HepG2 (cell line): ENCODE measurements around the gene SALL4. TPM values are rescaled to one million over a fixed set of nuclear protein-coding genes. Genes with fewer than 3 reads are reported as not detected.

Source experiments
- ATRX ChIP-seq: sonication (generic); formaldehyde crosslinking; IDR thresholded peaks from 2 replicates; pipeline ENCODE4 v1.4.0; 2020; ENCODE audit warnings: missing genetic modification reagents, borderline replicate concordance
- BATF2 ChIP-seq: sonication (generic); formaldehyde crosslinking; IDR thresholded peaks from 2 replicates; pipeline ENCODE4 v1.8.0; 2022; ENCODE audit warnings: mild to moderate bottlenecking, missing genetic modification reagents, moderate library complexity
- CBX2 ChIP-seq, 2 experiments: fragments of 200-600 bp in 1 of 2; sonication (generic); formaldehyde crosslinking in 1 of 2; IDR thresholded peaks; 2 replicates each; pipeline versions ENCODE4 v1.7.0 to v1.8.1; 2018 to 2022; ENCODE audit warnings: low read depth in 2 of 2, low read length in 1 of 2, mild to moderate bottlenecking in 1 of 2, missing genetic modification reagents in 1 of 2
- CREBL2 ChIP-seq: sonication (generic); formaldehyde crosslinking; IDR thresholded peaks from 2 replicates; pipeline ENCODE4 v1.8.1; 2023; ENCODE audit warnings: missing genetic modification reagents, mild to moderate bottlenecking, borderline replicate concordance
- ETV6 ChIP-seq: sonication (generic); formaldehyde crosslinking; conservative IDR thresholded peaks from 2 replicates; pipeline ENCODE4 v1.4.0; 2020; ENCODE audit warnings: missing genetic modification reagents
- HOXA9 ChIP-seq: sonication (generic); formaldehyde crosslinking; IDR thresholded peaks from 2 replicates; pipeline ENCODE4 v1.8.1; 2022; ENCODE audit warnings: missing genetic modification reagents, mild to moderate bottlenecking, moderate library complexity, borderline replicate concordance
- HOXD1 ChIP-seq: sonication (generic); formaldehyde crosslinking; IDR thresholded peaks from 2 replicates; pipeline ENCODE4 v1.5.0; 2020; ENCODE audit warnings: missing genetic modification reagents
- POGZ ChIP-seq: sonication (generic); formaldehyde crosslinking; IDR thresholded peaks from 2 replicates; pipeline ENCODE4 v1.4.0; 2020; ENCODE audit warnings: mild to moderate bottlenecking, missing genetic modification reagents
- SIX1 ChIP-seq: sonication (generic); formaldehyde crosslinking; IDR thresholded peaks from 2 replicates; pipeline ENCODE4 v1.4.0; 2020; ENCODE audit warnings: missing genetic modification reagents, borderline replicate concordance
- SNAPC2 ChIP-seq: sonication (generic); formaldehyde crosslinking; IDR thresholded peaks from 2 replicates; pipeline ENCODE4 v1.8.1; 2022; ENCODE audit warnings: mild to moderate bottlenecking, missing genetic modification reagents
- STAT6 ChIP-seq: sonication (generic); formaldehyde crosslinking; IDR thresholded peaks from 2 replicates; pipeline ENCODE4 v1.4.0; 2020; ENCODE audit warnings: missing genetic modification reagents, mild to moderate bottlenecking, borderline replicate concordance
- TAF15 ChIP-seq: fragments of 200-400 bp; formaldehyde crosslinking; IDR thresholded peaks from one replicate; pipeline ENCODE4 v1.6.1; 2018; ENCODE audit warnings: mild to moderate bottlenecking, low read depth, low read length; ENCODE audit not compliant: poor library complexity, severe bottlenecking
- TCF7 ChIP-seq: sonication (generic); IDR thresholded peaks from 2 replicates; pipeline ENCODE4 v1.6.1; 2016; ENCODE audit warnings: antibody characterized with exemption, low read depth
- THAP8 ChIP-seq: sonication (generic); formaldehyde crosslinking; IDR thresholded peaks from 2 replicates; pipeline ENCODE4 v1.5.1; 2020; ENCODE audit warnings: missing genetic modification reagents, mild to moderate bottlenecking, borderline replicate concordance
- ZBTB7B ChIP-seq: sonication (generic); formaldehyde crosslinking; IDR thresholded peaks from 2 replicates; pipeline ENCODE4 v1.4.0; 2020; ENCODE audit warnings: missing genetic modification reagents
- ZNF615 ChIP-seq: sonication (generic); formaldehyde crosslinking; IDR thresholded peaks from 2 replicates; pipeline ENCODE4 v1.5.0; 2020; ENCODE audit warnings: mild to moderate bottlenecking, missing genetic modification reagents, borderline replicate concordance
- ZNF709 ChIP-seq: sonication (generic); formaldehyde crosslinking; IDR thresholded peaks from 2 replicates; pipeline ENCODE4 v1.5.0; 2020; ENCODE audit warnings: mild to moderate bottlenecking, missing genetic modification reagents
- ZNF772 ChIP-seq: sonication (generic); formaldehyde crosslinking; IDR thresholded peaks from 2 replicates; pipeline ENCODE4 v1.5.0; 2020; ENCODE audit warnings: mild to moderate bottlenecking, missing genetic modification reagents
- ZNF775 ChIP-seq: sonication (generic); formaldehyde crosslinking; IDR thresholded peaks from 2 replicates; pipeline ENCODE4 v1.4.0; 2020; ENCODE audit warnings: missing genetic modification reagents, mild to moderate bottlenecking, moderate library complexity, borderline replicate concordance
- ZSCAN25 ChIP-seq: sonication (generic); formaldehyde crosslinking; IDR thresholded peaks from 2 replicates; pipeline ENCODE4 v1.8.0; 2022; ENCODE audit warnings: mild to moderate bottlenecking, missing genetic modification reagents
- polyA plus RNA-seq, 8 experiments: library from polyadenylated mRNA; depleted of rRNA in 3 of 8; stranded (reverse) in 7 of 8; unstranded in 1 of 8; fragments of >200 nt; fragmentation: Illumina TruSeq in 4 of 8; extraction: Trizol in 4 of 8; gene quantifications; 2 replicates each; pipeline versions ENCODE4 v1.2.1 to v1.2.3, GENCODE V29; 2011 to 2016; ENCODE audit warnings: low read depth in 4 of 8, missing spikeins in 1 of 8, mixed read lengths in 1 of 8; ENCODE audit not compliant: insufficient read depth in 1 of 8
- total RNA-seq, 5 experiments: library from RNA; depleted of rRNA; stranded (reverse); fragments of >200 nt; fragmentation: Illumina TruSeq; extraction: Trizol; gene quantifications; 2 replicates each; pipeline ENCODE4 v1.2.3, GENCODE V29; 2016; ENCODE audit warnings: low read depth in 1 of 5
- TF ChIP-seq, protein P1 (sequence below): sonication (generic); formaldehyde crosslinking; IDR thresholded peaks from 2 replicates; pipeline ENCODE4 v1.4.0; 2020; ENCODE audit warnings: mild to moderate bottlenecking, missing genetic modification reagents
- TF ChIP-seq, protein P2 (sequence below): sonication (generic); formaldehyde crosslinking; IDR thresholded peaks from 2 replicates; pipeline ENCODE4 v1.8.1; 2023; ENCODE audit warnings: mild to moderate bottlenecking, missing genetic modification reagents, borderline replicate concordance
- TF ChIP-seq, protein P3 (sequence below): sonication (generic); formaldehyde crosslinking; IDR thresholded peaks from 2 replicates; pipeline ENCODE4 v1.5.0; 2020; ENCODE audit warnings: mild to moderate bottlenecking, missing genetic modification reagents

The SALL4 gene
- total and polyA plus RNA-seq, 2 of the 13 experiments (the other 11 are each of a cell fraction or from before 2014, with no cell fraction given) = 0.33 to 1.8 TPM

GRCh38 chr20:51811042-51811355, 8.7 kb upstream of the SALL4 start (continued):
- TF ChIP-seq SIX1 (CRISPR knock-in tag) = peak; percentile 95
- TF ChIP-seq ZNF775 (CRISPR knock-in tag) = no peak
- TF ChIP-seq TAF15 = no peak
- TF ChIP-seq, protein P1, sequence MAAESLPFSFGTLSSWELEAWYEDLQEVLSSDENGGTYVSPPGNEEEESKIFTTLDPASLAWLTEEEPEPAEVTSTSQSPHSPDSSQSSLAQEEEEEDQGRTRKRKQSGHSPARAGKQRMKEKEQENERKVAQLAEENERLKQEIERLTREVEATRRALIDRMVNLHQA = 0 out of 2 replicates have a peak, but pooled peaks have one; percentile 22
- TF ChIP-seq, protein P2, sequence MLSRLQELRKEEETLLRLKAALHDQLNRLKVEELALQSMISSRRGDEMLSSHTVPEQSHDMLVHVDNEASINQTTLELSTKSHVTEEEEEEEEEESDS (CRISPR knock-in tag) = no peak
- peak; percentile 74 for TF ChIP-seq HOXD1 (CRISPR knock-in tag)
- TF ChIP-seq, protein P3, sequence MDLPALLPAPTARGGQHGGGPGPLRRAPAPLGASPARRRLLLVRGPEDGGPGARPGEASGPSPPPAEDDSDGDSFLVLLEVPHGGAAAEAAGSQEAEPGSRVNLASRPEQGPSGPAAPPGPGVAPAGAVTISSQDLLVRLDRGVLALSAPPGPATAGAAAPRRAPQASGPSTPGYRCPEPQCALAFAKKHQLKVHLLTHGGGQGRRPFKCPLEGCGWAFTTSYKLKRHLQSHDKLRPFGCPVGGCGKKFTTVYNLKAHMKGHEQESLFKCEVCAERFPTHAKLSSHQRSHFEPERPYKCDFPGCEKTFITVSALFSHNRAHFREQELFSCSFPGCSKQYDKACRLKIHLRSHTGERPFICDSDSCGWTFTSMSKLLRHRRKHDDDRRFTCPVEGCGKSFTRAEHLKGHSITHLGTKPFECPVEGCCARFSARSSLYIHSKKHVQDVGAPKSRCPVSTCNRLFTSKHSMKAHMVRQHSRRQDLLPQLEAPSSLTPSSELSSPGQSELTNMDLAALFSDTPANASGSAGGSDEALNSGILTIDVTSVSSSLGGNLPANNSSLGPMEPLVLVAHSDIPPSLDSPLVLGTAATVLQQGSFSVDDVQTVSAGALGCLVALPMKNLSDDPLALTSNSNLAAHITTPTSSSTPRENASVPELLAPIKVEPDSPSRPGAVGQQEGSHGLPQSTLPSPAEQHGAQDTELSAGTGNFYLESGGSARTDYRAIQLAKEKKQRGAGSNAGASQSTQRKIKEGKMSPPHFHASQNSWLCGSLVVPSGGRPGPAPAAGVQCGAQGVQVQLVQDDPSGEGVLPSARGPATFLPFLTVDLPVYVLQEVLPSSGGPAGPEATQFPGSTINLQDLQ (CRISPR knock-in tag) = no peak
- no peak for TF ChIP-seq CBX2 (IDR thresholded peaks at IDR 0.05; ENCODE audit: low read depth, low read length)
- TF ChIP-seq CBX2 (CRISPR knock-in tag; IDR thresholded peaks at IDR 0.05; ENCODE audit: low read depth) = no peak
- TF ChIP-seq ETV6 (CRISPR knock-in tag) = no peak
- TF ChIP-seq ATRX (CRISPR knock-in tag) = no peak
- no peak for TF ChIP-seq ZNF615 (CRISPR knock-in tag)
- TF ChIP-seq BATF2 (CRISPR knock-in tag) = no peak
- TF ChIP-seq TCF7 = peak; percentile 83
- TF ChIP-seq CREBL2 (CRISPR knock-in tag) = no peak
- TF ChIP-seq ZNF772 (CRISPR knock-in tag) = no peak
- no peak for TF ChIP-seq THAP8 (CRISPR knock-in tag)
- no peak for TF ChIP-seq ZBTB7B (CRISPR knock-in tag)
- no peak for TF ChIP-seq ZNF709 (CRISPR knock-in tag)
- no peak for TF ChIP-seq STAT6
- peak; percentile 90 for TF ChIP-seq POGZ (CRISPR knock-in tag)
- TF ChIP-seq SNAPC2 (CRISPR knock-in tag) = no peak; the same call in 1 of the 2 replicates
- TF ChIP-seq HOXA9 = no peak
- TF ChIP-seq ZSCAN25 (CRISPR knock-in tag) = no peak
